ENCODE results near the gene WWC1.
"Not testable (repeated sequence)": the region's sequence is repeated elsewhere in the genome, so short reads cannot be mapped to it uniquely, and the experiment has no call there.

WWC1 gene

GRCh38 chr5:168310541-168310940, 19.1 kb downstream of the WWC1 start:
- DNase-seq, result not testable (repeated sequence)

GRCh38 chr5:168311061-168311566, 19.7 kb downstream of the WWC1 start:
- DNase-seq, result no peak

GRCh38 chr5:168312606-168313295, 21.3 kb downstream of the WWC1 start:
- no peak for DNase-seq

- DNase-seq, result no peak
Measured at GRCh38 chr5:168313596-168314204, 22.3 kb downstream of the WWC1 start.

GRCh38 chr5:168314735-168315411, 23.4 kb downstream of the WWC1 start:
- no peak for DNase-seq

- DNase-seq, result no peak
Measured at GRCh38 chr5:168315416-168316138, 24.1 kb downstream of the WWC1 start.

- DNase-seq, result no peak
Measured at GRCh38 chr5:168316139-168316578, 24.7 kb downstream of the WWC1 start.

- no peak for DNase-seq
Measured at GRCh38 chr5:168317096-168317520, 25.7 kb downstream of the WWC1 start.

- no peak for DNase-seq
Measured at GRCh38 chr5:168317521-168318147, 26.2 kb downstream of the WWC1 start.

- no peak for DNase-seq
Measured at GRCh38 chr5:168318240-168318639, 26.8 kb downstream of the WWC1 start.

GRCh38 chr5:168319774-168320173, 28.3 kb downstream of the WWC1 start:
- no peak for DNase-seq

GRCh38 chr5:168320805-168321204, 29.4 kb downstream of the WWC1 start:
- DNase-seq, result no peak

GRCh38 chr5:168324859-168325630, 33.6 kb downstream of the WWC1 start:
- DNase-seq, result no peak

GRCh38 chr5:168327019-168327421, 35.6 kb downstream of the WWC1 start:
- DNase-seq, result no peak

- no peak for DNase-seq
Measured at GRCh38 chr5:168327451-168327850, 36.0 kb downstream of the WWC1 start.

- no peak for DNase-seq
Measured at GRCh38 chr5:168327994-168328393, 36.5 kb downstream of the WWC1 start.

GRCh38 chr5:168328814-168329213, 37.4 kb downstream of the WWC1 start:
- DNase-seq, result peak in 1 of 2 experiments; percentile 3

- no peak for DNase-seq
Measured at GRCh38 chr5:168329302-168329701, 37.9 kb downstream of the WWC1 start.

- DNase-seq, result no peak
Measured at GRCh38 chr5:168332042-168332441, 40.6 kb downstream of the WWC1 start.

- DNase-seq, result no peak
Measured at GRCh38 chr5:168334280-168334679, 42.8 kb downstream of the WWC1 start.

- DNase-seq, result no peak
Measured at GRCh38 chr5:168334695-168335094, 43.2 kb downstream of the WWC1 start.

- DNase-seq, result no peak
Measured at GRCh38 chr5:168337361-168337760, 45.9 kb downstream of the WWC1 start.
